GM19328 (cell line): ENCODE data around the gene PRR13.
A peak's percentile ranks its signal among the peaks of the same experiment; 100 is the strongest.

ENCODE experiments used
- ATAC-seq: cut with Tn5 transposase; IDR thresholded peaks from one replicate; pipeline ENCODE4 v1.9.1; 2021; ENCODE audit warnings: mild to moderate bottlenecking, moderate library complexity; ENCODE audit not compliant: unreplicated experiment

The PRR13 gene

DNA sequence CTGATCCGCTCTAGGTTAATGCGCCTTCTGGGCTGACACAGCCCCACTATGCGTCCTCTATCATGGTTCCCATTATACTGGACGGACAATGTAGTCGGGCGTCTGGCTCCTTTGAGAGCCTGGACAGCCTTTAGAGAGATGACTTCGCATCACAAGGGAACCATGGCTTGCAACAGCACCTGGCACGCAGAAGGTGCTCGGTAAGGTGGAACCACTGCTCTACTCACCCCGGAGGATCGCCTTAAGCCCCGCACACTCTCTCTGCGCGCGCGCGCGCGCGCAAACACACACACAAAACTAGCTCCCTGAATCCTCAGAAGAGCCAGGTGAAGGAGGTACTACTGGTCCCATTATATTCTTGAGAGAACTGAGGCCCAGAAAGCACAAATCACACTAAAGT is 50.7 kb downstream of the PRR13 start:
- ATAC-seq = no peak

DNA sequence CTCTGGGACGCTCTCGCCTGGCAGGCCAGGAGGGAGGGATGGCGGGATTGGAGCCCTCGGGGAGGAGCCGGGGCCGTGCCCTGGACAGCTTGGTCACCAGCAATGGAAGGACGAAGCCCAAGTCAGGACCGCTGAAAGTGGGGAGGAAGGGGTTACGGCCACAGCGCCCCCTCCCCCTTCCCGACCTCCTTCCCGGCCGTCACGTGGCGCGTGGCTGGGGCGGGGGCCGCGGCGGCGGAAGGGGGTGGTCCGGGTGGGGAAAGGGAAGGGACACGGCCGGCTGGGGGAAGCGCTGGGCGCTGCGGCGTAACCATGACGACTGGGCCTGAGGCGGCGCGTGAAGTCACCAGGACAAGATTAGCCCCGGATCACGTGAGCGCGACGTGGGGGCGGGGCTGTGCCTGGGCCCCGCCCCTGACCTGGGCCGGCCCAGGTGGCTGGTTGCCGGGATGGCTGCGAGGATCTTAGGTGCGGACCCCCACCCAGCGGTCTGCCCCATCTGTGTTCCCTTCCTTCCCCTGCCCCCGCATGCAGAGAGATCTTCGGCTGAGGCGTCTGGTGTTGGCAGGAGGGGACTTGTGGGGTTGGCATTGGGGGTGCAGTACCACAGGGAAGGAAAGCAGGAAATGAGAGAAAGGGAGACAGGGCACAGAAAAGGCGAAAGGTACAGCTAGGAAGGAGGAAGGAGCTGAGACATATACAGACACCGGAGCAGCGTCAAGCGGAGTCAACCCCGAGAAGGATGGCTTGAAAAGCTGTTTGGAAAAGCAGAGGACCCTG is 51.5 kb downstream of the PRR13 start:
- ATAC-seq = peak; percentile 92

DNA sequence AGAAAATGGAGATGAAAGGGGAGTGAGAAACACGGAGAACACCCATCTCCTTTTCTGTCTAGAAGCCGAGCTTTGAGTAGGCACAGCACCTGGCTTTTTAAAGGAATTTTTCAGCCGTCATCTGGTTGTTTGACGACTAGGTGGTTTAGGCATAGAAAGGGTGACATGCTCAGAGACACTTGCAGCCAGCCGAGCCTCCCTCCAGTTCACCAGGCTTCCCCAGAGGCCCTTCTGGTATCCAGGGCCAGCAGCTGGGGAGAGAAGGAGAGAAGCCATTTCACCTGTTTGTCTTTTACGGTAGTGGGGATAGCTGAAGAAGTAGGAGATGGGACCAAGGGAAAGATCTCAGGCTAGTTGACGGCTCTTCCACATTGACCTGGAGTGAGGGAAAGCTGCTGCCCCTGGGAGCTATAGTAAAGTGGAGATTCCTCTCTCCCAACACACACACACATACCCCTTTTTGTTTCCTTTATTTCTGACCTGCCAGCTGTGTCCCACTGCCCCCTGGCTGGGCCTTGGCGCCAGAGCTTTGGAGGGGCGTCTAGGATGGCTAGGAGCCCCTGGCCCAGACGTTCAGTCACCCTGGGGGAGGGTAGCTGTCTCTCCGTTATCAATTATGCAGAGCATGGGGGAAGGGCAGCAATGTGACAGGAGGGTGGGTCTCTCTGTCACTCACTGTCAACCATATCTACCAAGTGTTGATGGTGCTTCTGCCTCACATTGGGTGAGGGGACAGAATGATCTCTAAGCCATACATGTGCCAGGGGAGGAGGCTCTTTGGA is 52.3 kb downstream of the PRR13 start:
- no peak for ATAC-seq
